AG09319 (cell line): ENCODE data around the gene CHCHD6.

Experiments used
- DNase-seq: peaks from one replicate; pipeline ENCODE4 v3.0.0-alpha.2; 2010; ENCODE audit warnings: low read depth; ENCODE audit errors: extremely low read depth
- CTCF ChIP-seq: IDR thresholded peaks from 2 replicates; pipeline ENCODE4 v1.5.1; 2011; ENCODE audit warnings: low read depth, mild to moderate bottlenecking, inconsistent platforms, low read length, moderate library complexity

CHCHD6 gene

GRCh38 chr3:126976906-126977305 lies 272.9 kb downstream of the CHCHD6 start:
- TF ChIP-seq CTCF, result no peak
- no peak for DNase-seq

GRCh38 chr3:126977821-126978220 lies 273.8 kb downstream of the CHCHD6 start:
- no peak for DNase-seq
- no peak for TF ChIP-seq CTCF

GRCh38 chr3:126978291-126978690 lies 274.3 kb downstream of the CHCHD6 start:
- DNase-seq, result no peak
- TF ChIP-seq CTCF, result no peak

- no peak for DNase-seq
- TF ChIP-seq CTCF, result no peak
These were observed 275.1 kb downstream of the CHCHD6 start for GRCh38 chr3:126979046-126979628.

- TF ChIP-seq CTCF, result no peak
- DNase-seq, result no peak
These were observed 276.3 kb downstream of the CHCHD6 start for GRCh38 chr3:126980266-126980811.

GRCh38 chr3:126982126-126982470 lies 278.1 kb downstream of the CHCHD6 start:
- TF ChIP-seq CTCF, result no peak
- no peak for DNase-seq

- peak; percentile 43 for DNase-seq
- peak; percentile 80 for TF ChIP-seq CTCF
These were observed 278.6 kb downstream of the CHCHD6 start, which contains the start of gene PLXNA1 for GRCh38 chr3:126982471-126983175. Gene PLXNA1 (plus strand): TSS chr3:126983115. CDS start chr3:126988594, 5,479 bp downstream.
